ENCODE data around the gene LDHD.
"Not testable (repeated sequence)": the region's sequence is repeated elsewhere in the genome, so short reads cannot be mapped to it uniquely, and the experiment has no call there.

LDHD gene

DNA sequence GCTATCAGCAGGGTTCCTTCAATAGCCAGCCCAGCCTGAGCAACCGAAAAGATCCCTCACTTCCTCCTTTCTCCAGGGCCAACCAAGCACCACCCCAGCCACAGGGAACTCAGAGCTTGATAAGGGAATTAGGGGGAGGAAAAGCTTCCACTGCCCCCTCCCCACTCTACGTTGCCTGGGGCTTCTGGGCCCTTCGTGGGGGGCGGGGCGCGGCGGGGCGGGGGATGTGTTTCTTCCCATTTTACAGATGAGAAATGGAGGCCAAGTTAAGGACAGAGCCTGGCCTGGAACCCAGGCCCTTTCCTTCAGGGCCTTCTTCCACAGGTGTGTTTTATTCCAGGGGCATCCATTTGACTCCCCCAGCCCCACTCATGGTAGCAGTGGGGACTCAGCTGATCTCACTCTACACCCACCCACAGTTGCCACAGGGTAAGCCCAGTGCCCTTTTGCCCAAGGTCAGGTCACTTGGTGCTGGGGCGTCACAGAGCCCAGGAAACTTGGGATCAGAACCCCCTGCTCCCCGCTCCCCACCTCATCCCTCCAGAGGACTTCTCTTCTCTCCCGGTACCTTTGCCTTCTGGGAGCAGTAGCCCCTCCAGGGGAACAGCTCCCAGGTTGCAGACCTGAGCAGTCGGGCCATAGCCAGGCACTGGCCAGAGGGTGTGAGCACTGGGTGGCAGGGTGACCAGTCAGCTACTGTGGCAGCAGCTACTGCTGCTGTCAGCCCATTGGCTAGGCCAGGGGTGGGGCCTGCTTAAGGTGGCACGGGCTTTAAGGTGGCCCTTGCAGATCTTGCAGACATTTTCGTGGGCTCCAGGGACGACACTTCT is at the start of gene LDHD:
LDHD (minus strand) TSS at position 700 of the 830 bp plus-strand sequence; CDS start at position 640, 60 bp downstream.
- DNase-seq = no peak

DNA sequence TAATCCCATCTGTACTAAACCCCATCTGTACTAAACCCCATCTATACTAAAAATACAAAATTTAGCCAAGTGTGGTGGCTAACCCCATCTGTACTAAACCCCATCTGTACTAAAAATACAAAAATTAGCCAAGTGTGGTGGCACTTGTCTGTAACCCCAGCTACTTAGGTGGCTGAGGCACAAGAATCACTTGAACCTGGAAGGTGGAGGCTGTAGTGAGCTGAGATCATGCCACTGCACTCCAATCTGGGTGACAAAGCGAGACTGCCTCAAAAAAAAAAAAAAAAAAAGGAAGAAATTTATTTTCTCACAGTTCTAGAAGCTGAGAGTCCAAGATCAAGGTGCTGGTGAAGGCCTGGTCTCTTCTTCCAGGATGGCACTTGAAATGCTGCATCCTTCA is 43.8 kb upstream of the LDHD start:
- no peak for DNase-seq

DNA sequence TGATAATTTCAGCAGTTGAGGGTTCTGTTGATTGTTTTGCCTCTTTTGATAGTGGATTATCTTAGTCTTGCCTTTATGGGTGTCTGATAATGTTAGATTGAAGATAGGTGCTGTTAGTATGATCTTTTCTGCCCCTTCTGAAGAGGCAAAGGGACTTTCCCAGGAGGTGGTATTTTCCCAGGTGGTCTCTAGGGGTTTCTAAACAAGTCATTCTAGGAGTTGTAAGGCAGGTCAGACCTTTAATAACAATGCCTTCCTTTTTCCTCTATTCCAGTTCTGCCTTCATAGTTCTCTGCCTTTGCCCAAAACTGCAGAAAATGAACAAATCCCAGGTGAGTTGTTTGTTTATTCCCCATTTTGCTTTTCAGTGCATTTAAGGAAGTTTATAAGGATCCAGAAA is 36.1 kb upstream of the LDHD start:
- no peak for DNase-seq

DNA sequence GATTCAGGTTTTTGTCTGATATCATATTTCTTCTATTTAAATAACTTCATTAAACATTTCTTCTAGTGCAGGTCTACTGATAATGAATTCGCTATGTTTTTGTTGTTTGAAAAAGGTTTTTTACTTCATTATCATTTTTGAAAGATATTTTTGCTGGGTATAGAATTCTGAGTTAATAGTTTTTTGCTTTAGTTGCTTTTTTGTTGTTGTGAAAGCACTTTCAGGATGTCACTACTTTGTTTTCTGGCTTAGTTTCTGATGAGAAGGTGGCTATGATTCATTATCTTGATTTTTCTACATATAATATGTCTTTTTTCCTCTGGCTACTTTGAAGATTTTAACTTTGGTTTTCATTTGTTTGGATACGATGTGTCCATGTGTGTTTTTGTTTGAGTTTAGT is 35.2 kb upstream of the LDHD start:
- no peak for DNase-seq

DNA sequence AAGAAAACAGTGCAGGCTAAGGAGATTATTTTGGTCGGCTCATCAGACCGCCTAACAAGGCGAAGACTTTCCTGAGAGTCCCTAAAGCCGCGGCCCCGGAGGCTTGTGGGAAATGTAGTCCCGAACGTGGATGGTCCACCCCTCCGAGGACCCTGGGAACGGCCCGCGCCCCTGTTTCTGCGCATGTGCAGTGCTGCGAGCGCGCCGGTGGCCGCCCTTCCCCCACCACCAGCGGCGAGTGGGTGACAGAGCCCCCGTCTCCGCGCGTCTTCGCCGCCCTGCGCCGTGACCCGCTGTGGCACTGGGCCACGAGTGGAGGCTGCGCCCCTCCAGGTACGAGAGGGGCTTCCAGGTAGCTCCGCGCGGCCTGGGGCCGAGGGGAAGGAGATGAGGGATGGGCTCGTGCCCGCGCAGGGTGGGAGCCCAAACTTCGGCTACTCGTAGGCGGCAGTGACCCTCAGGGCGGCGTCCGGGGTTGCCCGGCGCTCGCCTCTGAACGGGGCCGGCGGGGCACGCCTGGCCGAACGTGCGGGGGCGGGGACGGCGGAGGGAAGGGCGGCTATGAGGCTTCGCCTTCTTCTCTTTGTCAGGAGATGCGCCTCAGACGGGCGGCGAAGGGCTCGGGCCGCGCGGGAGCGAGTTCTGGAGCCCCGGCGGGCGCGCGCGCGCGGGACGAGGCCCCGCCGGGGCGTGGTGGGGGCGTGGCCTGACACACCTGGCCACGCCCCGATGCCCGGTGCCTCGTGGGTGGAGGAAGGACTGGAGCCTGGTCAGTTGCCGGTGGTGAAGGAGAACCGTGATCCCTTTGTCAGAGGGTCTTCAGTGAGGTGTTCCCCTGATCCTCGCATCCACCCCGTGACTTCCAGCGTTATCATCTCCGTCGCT is 32.0 kb upstream of the LDHD start, which contains the start of gene ZFP1:
ZFP1 (plus strand) TSS at position 214 of the 885 bp plus-strand sequence. CDS start 4,428 bp downstream, outside the sequence.
- DNase-seq = peak; percentile 78

DNA sequence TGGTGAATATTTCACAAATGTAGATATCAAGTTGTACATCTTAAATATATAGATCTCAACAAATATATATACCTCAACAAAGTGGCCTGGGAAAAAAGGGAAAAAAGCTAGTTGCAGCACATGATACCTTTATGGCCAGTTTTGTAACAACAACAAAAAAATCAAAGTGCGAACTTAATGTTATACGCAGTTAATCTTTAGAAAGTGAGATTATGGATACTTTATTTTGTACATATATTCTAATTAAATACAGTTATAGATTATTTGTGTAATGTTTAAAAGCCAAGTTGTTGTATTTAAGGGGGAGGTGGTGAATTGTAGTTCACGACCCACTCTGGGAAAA is 31.4 kb upstream of the LDHD start:
- DNase-seq = no peak

DNA sequence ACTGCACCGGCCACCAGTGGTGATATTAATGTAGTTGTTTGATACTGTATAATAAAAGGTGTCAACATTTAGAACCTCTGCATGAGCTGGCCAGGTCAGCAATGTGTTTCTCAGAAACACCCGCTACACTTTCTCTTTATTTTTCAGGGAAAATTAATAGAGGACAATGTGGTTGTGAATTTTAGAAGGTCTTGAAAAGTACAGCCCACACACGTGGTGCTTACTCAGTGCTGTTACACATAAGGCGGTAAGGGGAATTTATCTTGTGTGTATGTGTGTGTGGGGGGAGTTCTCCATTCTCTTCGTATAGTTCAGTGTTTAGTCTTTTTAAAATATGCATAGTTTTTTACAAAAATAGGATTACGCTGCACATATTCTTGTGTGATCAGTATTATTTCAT is 27.4 kb upstream of the LDHD start:
- no peak for DNase-seq

DNA sequence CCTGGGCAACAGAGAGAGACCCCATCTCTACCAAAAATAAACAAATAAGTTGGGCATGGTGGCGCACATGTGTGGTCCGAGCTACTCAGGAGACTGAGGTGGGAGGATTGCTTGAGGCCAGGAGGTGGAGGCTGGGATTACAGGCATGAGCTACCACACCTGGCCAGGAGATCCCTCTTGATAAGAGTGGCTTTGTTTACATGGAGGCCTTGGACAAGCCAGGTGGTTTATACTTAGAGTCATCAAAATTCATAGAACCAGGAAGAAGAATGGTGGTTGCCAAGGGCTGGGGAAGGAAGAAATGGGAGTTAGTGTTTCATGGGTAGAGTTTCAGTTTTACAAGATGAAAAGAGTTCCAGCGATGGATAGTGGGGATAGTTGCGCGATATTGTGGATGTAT is 22.9 kb upstream of the LDHD start:
- DNase-seq = no peak

DNA sequence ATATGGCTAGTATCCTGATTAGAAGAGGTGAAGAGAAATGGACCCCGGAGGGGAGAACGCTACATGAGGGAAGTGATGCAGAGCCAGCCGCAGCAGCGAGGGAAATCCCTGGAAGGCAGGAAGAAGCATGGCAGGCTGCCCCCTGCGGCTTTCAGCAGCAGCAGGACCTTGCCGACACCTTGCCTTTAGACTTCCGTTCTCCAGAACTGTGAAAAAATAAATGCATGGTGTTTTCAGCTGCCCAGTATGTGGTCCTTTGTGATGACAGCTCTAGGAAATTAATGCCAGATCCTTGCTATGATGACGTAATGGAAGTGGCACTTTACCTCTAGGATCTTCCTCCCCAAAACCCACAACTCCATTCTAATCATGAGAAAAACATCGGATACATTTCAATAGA is 22.1 kb upstream of the LDHD start:
- DNase-seq = no peak

DNA sequence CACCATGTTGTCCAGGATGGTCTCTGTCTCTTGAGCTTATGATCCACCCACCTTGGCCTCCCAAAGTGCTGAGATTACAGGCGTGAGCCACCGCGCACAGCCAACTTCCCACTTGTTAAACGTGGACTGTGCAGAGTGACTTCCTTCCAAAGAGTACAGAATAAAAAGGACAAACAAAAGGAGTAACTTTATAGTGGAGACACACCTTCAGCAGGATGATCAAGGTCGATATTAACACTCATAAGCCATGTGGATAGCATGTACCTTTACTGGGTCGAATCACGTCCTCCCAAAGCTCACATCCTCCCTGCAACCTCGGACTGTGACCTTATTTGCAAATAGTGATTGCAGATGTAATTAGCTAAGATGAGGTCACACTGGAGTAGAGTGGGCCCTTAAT is 21.7 kb upstream of the LDHD start:
- no peak for DNase-seq

DNA sequence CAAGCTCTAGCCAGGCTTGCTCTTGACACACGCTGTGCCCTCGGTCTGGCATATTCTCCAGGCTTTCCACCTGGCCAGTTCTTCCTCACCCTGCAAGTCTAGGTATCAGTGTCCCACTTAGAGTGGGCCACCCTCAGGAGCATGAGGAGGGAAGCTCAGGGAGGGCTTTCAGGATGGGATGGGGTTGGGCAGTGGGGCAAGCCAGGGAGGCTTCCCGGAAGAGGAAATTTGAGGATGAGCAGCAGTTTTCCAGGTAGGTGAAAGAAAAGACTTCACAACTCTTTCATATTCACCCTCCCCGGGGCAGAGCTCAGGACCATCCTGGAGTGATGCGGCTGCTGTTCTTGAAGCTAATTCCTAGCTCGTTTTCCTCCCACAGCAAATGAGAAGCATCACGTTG is 14.5 kb upstream of the LDHD start:
- no peak for DNase-seq

DNA sequence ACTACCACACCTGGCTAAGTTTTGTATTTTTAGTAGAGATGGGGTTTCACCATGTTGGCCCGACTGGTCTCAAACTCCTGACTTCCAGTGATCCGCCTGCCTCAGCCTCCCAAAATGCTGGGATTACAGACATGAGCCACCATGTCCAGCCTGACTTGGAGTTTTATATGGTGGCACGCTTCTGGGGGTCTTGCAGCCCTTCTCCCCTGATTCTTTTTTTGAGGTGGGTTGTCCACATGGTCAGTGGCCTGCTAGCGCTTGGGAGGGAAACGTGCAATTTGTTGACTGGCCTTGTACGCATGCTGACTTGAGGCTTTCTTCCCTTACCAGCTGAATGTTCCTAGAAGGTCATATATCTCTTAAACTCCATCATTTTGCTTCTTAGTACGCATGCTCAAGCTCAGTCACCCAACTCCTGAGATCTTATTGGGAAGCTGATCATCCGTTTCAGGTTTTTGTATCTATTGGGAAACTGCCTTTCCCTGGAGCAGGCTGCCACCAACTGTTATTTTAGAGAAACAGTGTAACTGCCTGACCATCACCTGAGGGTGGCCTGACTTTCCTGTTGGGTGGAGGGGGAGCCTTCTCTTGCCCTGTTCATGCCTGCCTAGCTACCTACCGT is 13.7 kb upstream of the LDHD start:
- DNase-seq = no peak

DNA sequence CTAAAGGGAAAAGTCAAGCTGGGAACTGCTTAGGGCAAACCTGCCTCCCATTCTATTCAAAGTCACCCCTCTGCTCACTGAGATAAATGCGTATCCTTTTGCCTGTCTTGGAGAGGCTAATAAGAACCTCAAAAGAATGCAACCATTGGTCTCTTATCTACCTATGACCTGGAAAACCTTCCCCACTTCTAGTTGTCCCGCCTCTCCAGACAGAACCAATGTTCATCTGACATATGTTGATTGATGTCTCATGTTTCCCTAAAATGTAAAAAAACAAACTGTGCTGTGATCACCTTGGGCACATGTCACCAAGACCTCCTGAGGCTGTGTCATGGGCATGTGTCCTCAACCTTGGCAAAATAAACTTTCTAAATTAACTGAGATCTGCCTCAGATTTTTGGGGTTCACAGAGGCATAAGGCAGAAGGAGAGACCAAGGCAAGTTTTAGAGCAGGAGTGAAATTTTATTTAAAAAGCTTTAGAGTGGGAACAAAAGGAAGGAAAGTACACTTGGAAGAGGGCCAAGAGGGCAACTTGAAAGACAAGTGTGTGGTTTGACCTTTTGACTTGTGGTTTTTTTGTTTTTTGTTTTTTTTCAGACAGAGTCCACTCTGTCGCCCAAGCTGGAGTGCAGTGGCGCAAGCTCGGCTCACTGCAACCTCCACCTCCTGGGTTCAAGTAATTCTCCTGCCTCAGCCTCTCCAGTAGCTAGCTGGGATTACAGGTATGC is 13.0 kb upstream of the LDHD start:
- DNase-seq = not testable (repeated sequence)

DNA sequence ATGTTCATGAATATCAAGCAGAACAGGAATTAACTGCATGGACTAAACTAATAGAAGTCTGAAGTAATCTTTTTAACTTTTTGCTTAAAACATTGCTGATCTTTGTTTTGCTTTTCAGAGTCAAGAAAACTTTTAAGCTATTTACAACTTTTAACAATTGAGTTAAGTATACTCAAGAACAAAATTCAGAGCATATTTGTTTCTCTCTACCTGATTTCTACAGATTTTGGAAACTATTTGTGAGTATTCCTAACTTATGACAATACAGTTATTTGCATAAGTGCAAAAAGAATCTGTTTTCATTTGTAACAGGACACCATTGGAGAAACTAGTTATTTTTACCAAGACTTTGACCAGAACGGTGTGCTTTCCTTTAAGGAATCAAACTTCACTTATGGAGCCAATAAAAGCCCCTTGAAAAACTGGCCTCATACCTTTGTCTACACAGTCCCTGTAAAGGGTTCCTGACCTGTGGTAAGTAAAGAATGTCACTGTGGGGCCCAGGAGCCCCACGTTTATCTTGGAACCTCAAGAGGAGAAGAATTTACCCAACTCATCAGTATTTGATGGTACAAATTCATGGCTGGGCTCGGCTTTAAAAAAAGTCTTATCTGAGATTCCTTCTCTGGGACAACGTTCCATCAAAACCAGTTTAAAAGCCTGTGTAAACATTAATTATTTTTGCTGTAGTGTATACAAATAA is 11.3 kb upstream of the LDHD start:
- DNase-seq = no peak

DNA sequence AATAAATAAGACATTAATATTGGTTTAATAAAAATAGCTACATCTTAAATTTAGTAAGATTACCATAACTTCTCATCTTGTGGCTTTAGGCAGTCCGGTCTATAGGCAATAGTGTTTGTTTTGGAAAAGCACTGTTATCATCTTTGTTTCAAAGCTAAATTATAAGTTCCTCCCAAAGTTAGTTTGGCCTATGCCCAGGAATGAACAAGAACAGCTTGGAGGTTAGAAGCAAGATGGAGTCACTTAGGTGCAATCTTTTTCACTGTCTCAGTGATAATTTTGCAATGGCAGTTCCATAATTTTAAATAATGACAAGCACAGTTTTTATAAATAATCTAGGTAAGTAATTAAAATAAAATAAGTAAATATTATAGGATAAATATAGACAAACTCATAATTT is 6.0 kb upstream of the LDHD start:
- no peak for DNase-seq

DNA sequence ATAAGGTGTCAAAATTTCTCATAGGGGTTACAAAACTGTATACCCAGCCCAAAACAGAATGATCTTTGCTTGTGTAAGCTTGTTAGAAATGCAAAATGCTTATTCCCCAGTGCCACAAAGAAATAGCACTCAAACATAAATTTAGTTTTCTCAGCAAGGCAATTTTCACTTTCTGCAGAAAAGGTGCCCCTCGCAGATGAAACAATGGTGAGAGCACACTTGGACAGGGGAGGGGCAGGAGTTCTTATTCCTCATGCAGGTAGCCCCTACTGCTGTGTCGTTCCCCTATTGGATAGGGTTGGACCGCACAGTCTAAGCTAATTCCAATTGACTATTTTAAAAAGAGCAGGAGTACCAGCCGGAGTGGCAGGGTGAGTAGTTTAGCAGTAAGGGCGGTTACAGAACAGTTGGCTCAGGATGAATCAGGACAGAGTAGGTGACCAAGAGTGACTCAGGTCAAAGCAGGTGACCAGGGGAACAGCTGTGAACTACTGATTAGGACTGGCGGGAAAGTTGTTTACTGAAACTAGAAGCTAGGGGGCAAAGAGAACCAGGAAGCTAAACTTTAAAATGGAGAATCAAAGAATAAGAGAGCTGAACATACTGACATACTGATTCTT is 5.5 kb upstream of the LDHD start:
- DNase-seq = no peak

DNA sequence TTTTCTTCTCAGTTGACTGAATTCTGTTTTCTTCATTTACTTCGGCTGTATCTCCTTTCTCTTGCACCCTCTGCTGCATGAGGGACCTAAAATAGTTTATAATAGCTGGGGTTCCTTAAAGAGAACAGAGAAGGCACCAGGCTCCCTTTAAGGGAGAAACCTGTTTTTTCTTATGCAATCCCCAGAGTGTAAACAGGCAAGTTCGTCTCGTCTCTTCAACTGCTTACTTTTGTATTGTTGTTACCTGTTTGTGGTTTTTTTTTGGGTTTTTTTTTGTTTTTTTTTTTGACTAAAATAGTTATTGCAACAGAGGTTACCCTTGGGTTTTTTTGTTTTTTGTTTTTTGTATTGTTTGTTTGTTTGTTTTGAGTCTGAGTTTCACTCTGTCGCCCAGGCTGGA is 3.7 kb upstream of the LDHD start:
- DNase-seq = no peak

DNA sequence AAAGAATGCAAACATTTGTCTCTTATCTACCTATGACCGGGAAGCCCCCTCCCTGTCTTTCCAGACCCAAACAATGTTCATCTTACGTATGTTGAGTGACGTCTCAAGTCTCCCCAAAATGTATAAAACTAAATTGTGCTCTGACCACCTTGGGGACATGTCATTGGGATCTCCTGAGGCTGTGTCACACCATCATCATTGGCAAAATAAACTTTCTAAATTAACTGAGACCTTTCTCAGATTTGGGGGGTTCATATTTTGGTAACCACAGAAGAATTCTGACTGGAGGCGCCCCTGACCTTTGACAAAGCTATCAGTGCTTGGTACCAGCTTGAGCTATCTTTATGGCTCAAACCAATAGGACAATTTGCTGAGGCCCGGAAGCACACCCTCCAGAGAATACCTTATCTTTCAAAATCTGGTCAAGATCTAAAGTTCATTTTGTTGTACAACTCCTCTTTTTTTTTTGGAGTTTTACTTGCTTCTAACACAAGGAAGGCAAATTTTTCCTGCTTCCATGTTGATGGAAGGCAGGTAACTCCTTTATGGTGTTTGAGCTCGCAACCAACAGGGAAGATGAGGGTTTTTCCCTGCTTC is 2.5 kb upstream of the LDHD start:
- DNase-seq = no peak

DNA sequence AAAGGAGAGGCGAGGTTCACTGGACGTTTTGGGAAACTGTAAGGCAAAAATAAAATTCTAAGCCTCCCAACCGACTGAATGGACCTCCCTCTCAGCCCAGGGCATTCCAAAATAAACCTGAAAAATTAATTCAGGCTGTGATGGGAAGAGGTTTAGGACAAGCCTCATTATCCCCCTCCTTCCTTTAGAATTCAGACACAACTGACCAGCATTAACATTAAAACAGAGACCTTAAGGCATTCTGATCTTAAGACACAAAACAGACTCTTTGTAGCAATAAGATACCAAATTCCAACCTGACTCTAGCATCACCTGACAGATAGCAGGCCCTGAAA is 298 bp upstream of the LDHD start:
- DNase-seq = no peak

DNA sequence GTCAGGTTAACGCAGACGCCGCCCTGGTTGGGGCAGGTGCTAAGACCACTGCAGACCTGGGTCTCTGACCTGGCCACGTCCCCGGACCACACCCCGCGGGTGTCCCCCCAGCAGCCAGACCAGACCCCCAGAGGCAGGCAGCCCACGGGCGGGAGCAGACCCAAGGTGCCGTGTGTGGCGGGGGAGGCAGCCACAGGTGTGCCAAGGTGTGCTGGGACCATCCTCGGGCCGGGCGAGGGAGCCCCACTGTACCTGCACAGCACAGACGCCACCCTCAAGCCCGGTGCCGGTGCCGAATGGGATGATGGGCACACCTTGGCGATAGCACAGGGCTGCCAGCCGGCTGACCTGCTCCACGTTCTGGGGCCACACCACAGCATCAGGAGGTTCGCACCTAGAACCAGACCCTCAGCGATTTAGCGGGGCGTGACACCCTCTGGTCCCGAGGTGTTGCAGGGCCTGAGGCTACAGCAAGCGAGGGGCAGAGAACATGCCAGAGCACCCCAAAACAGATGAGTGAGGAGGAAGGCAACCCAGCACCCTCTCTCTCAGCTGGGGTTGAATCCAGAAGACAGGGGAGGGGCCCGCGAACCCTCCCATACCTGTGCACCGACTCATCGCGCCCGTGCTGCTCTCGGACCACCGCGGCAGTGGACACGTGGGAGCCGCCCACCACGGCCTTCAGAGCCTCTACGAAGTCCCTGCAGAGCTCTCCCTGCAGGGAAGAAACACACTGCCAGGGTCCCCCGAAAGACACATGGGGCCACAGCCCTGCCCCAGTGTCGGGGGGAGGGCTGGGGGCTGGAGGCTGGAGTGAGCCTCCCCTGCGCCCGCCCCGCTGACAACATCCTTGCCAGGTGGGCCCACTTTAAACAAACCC is 1.4 kb downstream of the LDHD start:
- DNase-seq = no peak

Data from DMS 273 treated with DMSO at 0.1 percent for 48 hours (cell line).